GM23338 (cell line): ENCODE measurements around the gene IRGC. TPM values are rescaled to one million over a fixed set of nuclear protein-coding genes. Genes with fewer than 3 reads are reported as not detected.
A peak's percentile ranks its signal among the peaks of the same experiment; 100 is the strongest.

Experiments
- ATAC-seq: fragments of 200-7000 bp; cut with Tn5 transposase; 3 replicates; pipeline ENCODE4 v1.9.1; 2020
- DNase-seq: peaks from one replicate; pipeline ENCODE4 v3.0.0-alpha.2; 2015; ENCODE audit warnings: low spot score
- H2AFZ ChIP-seq: fragments of 200-600 bp; sonication (generic); 2 replicates; pipeline ENCODE4 v1.8.0; 2016; ENCODE audit warnings: antibody characterized with exemption, mild to moderate bottlenecking, moderate library complexity
- H3F3A ChIP-seq: fragments of 200-600 bp; sonication (generic); replicated peaks from 2 replicates; pipeline ENCODE4 v1.8.0; 2017; ENCODE audit warnings: antibody characterized with exemption, mixed run types, low read depth
- H3K27ac ChIP-seq: fragments of 200-600 bp; sonication (generic); 2 replicates; pipeline ENCODE4 v1.6.1; 2016; ENCODE audit warnings: low read depth
- H3K27me3 ChIP-seq: fragments of 200-600 bp; sonication (generic); 2 replicates; pipeline ENCODE4 v1.8.0; 2016; ENCODE audit warnings: mild to moderate bottlenecking, mixed run types, moderate library complexity; ENCODE audit not compliant: insufficient read depth
- H3K36me3 ChIP-seq: fragments of 200-600 bp; sonication (generic); 2 replicates; pipeline ENCODE4 v1.8.0; 2016; ENCODE audit warnings: mild to moderate bottlenecking; ENCODE audit not compliant: insufficient read depth
- H3K4me1 ChIP-seq: fragments of 200-600 bp; sonication (generic); 2 replicates; pipeline ENCODE4 v1.8.0; 2016; ENCODE audit warnings: mild to moderate bottlenecking, moderate library complexity; ENCODE audit not compliant: insufficient read depth
- H3K4me2 ChIP-seq: fragments of 200-600 bp; sonication (generic); 2 replicates; pipeline ENCODE4 v1.7.1; 2017; ENCODE audit warnings: mixed run types
- H3K4me3 ChIP-seq: fragments of 200-600 bp; sonication (generic); 2 replicates; pipeline ENCODE4 v1.6.1; 2016; ENCODE audit warnings: mixed run types
- H3K79me2 ChIP-seq: fragments of 200-600 bp; sonication (generic); replicated peaks from 2 replicates; pipeline ENCODE4 v1.8.0; 2017; ENCODE audit warnings: mild to moderate bottlenecking; ENCODE audit not compliant: insufficient read depth
- H3K9me2 ChIP-seq: fragments of 200-600 bp; sonication (generic); 2 replicates; pipeline ENCODE4 v1.8.0; 2017; ENCODE audit not compliant: insufficient read depth
- H4K20me1 ChIP-seq: fragments of 200-600 bp; sonication (generic); replicated peaks from 2 replicates; pipeline ENCODE4 v1.8.0; 2017; ENCODE audit warnings: mild to moderate bottlenecking; ENCODE audit not compliant: insufficient read depth
- H3K27ac Mint-ChIP-seq: 2 replicates; pipeline ENCODE4 v1.8.0; 2020; ENCODE audit warnings: inconsistent platforms, mild to moderate bottlenecking, moderate library complexity, mixed read lengths
- H3K27me3 Mint-ChIP-seq: 3 replicates; pipeline ENCODE4 v1.8.0; 2022; ENCODE audit warnings: low read depth, mild to moderate bottlenecking, moderate library complexity, mixed read lengths, inconsistent platforms; ENCODE audit not compliant: insufficient read depth, poor library complexity
- H3K36me3 Mint-ChIP-seq: 3 replicates; pipeline ENCODE4 v1.8.0; 2021; ENCODE audit warnings: low read depth, mild to moderate bottlenecking, inconsistent platforms, moderate library complexity, mixed read lengths
- H3K4me1 Mint-ChIP-seq: 3 replicates; pipeline ENCODE4 v1.8.0; 2020; ENCODE audit warnings: mild to moderate bottlenecking, inconsistent platforms, mixed read lengths
- H3K4me3 Mint-ChIP-seq: 3 replicates; pipeline ENCODE4 v1.8.0; 2021; ENCODE audit warnings: moderate library complexity, mild to moderate bottlenecking, inconsistent platforms, mixed read lengths
- H3K9me3 Mint-ChIP-seq: 3 replicates; pipeline ENCODE4 v1.8.0; 2020; ENCODE audit warnings: moderate library complexity, mild to moderate bottlenecking, inconsistent platforms, mixed read lengths
- CREB1 ChIP-seq: fragments of 250-450 bp; sonication (Bioruptor Pico); IDR thresholded peaks from 2 replicates; pipeline ENCODE4 v1.5.0; 2020; ENCODE audit warnings: low read depth, mild to moderate bottlenecking, moderate library complexity
- CTCF ChIP-seq, 2 experiments: fragments of 200-600 bp in 1 of 2; sonication (generic) in 1 of 2; conservative IDR thresholded peaks; 2 replicates each; pipeline versions ENCODE4 v1.5.1 to v1.6.1; 2016 to 2017; ENCODE audit warnings: antibody characterized with exemption in 2 of 2, low read depth in 2 of 2, mild to moderate bottlenecking in 2 of 2, moderate library complexity in 1 of 2
- ETS1 ChIP-seq: IDR thresholded peaks from 2 replicates; pipeline ENCODE4 v1.6.1; 2016; ENCODE audit warnings: antibody characterized with exemption
- JUNB ChIP-seq: IDR thresholded peaks from one replicate; pipeline ENCODE4 v1.6.1; 2016; ENCODE audit warnings: antibody characterized with exemption; ENCODE audit not compliant: unreplicated experiment
- NANOG ChIP-seq: IDR thresholded peaks from 2 replicates; pipeline ENCODE4 v1.6.1; 2016; ENCODE audit warnings: antibody characterized with exemption, borderline replicate concordance
- STAT1 ChIP-seq: IDR thresholded peaks from one replicate; pipeline ENCODE4 v1.6.1; 2016; ENCODE audit warnings: antibody characterized with exemption; ENCODE audit not compliant: unreplicated experiment
- ZNF114 ChIP-seq: fragments of 250-450 bp; sonication (Bioruptor Pico); IDR thresholded peaks from 2 replicates; pipeline ENCODE4 v1.5.0; 2020; ENCODE audit warnings: mild to moderate bottlenecking, moderate library complexity
- ZNF331 ChIP-seq: fragments of 250-450 bp; sonication (Bioruptor Pico); IDR thresholded peaks from 2 replicates; pipeline ENCODE4 v1.5.0; 2020; ENCODE audit warnings: low read depth, mild to moderate bottlenecking, moderate library complexity
- ZNF462 ChIP-seq: fragments of 250-450 bp; sonication (Bioruptor Pico); IDR thresholded peaks from 2 replicates; pipeline ENCODE4 v1.5.0; 2020; ENCODE audit warnings: mild to moderate bottlenecking, moderate library complexity
- polyA plus RNA-seq: library from polyadenylated mRNA; unstranded; fragments of >200 nt; fragmentation: Nextera tagmentation; extraction: Ambion mirVana; gene quantifications from 2 replicates; pipeline ENCODE4 v1.2.1, GENCODE V29; 2016
- total RNA-seq: library from RNA; depleted of rRNA; stranded (reverse); fragments of >200 nt; shearing (Covaris generic); gene quantifications from 2 replicates; pipeline ENCODE4 v1.2.3, GENCODE V29; 2014

The IRGC gene
- total and polyA plus RNA-seq, 2 experiments from 2014 or later: not detected

GRCh38 chr19:43755256-43755801, 39.5 kb downstream of the IRGC start:
- ATAC-seq (peak; percentile 17), DNase-seq (peak; percentile 61)
- H3K27ac ChIP-seq: peak overlapping the region; percentile 100
- no peaks in the 10 kb centered on the region; the same call in 1 of the 2 replicates for H4K20me1 ChIP-seq
- Mint-ChIP-seq H3K36me3 (peaks cover 23% of the 10 kb centered on the region), H3K4me1 (peaks cover 15% of the 10 kb centered on the region), H3K27me3 (peaks cover 20% of the 10 kb centered on the region), H3K27ac (peak overlapping the region; percentile 99), H3K4me3 (peak overlapping the region; percentile 99), H3K9me3 (no peaks in the 10 kb centered on the region; the same call in 2 of the 3 replicates)
- H3K9me2 ChIP-seq: no peaks in the 10 kb centered on the region
- H3K36me3 ChIP-seq: no peaks in the 10 kb centered on the region
- no peak for TF ChIP-seq NANOG
- TF ChIP-seq ETS1: no peak
- TF ChIP-seq CTCF (conservative IDR thresholded peaks at IDR 0.05; ENCODE audit: low read depth in 2 of 2): no peak
- no peak for TF ChIP-seq JUNB
- no peak for TF ChIP-seq CREB1
- TF ChIP-seq ZNF114 (CRISPR knock-in tag): no peak
- no peak for TF ChIP-seq ZNF331
- TF ChIP-seq ZNF462 (CRISPR knock-in tag): no peak
- TF ChIP-seq STAT1: no peak
- peak overlapping the region; percentile 90 for H3K4me3 ChIP-seq
- H3F3A ChIP-seq: 0 out of 2 replicates have a peak, but pooled peaks cover 6% of the 10 kb centered on the region
- peaks cover 6% of the 10 kb centered on the region; the same call in 1 of the 2 replicates for H3K4me1 ChIP-seq
- H2AFZ ChIP-seq: peak overlapping the region; percentile 94; the same call in 1 of the 2 replicates
- H3K27me3 ChIP-seq: no peaks in the 10 kb centered on the region
- peak overlapping the region; percentile 95 for H3K4me2 ChIP-seq
- H3K79me2 ChIP-seq: peaks cover 23% of the 10 kb centered on the region
